Osteoblast (primary cell): Measurements from ENCODE around the gene KIAA1210. TPM values are rescaled to one million over a fixed set of nuclear protein-coding genes. Genes with fewer than 3 reads are reported as not detected.

Experiments used
- DNase-seq: peaks from one replicate; pipeline ENCODE4 v3.0.0; 2011; ENCODE audit warnings: low spot score, mixed read lengths; ENCODE audit not compliant: insufficient read length; ENCODE audit errors: missing footprints
- H2AFZ ChIP-seq: 2 replicates; pipeline ENCODE4 v1.6.0; 2011; ENCODE audit warnings: mild to moderate bottlenecking, low read length
- H3K27ac ChIP-seq: 2 replicates; pipeline ENCODE4 v1.5.1; 2011; ENCODE audit warnings: mild to moderate bottlenecking, low read depth, low read length, moderate library complexity
- H3K27me3 ChIP-seq: 2 replicates; pipeline ENCODE4 v1.6.0; 2012; ENCODE audit warnings: mild to moderate bottlenecking, control low read depth, inconsistent platforms, low read length, moderate library complexity; ENCODE audit not compliant: insufficient read depth
- H3K36me3 ChIP-seq: 2 replicates; pipeline ENCODE4 v1.5.1; 2011; ENCODE audit warnings: mild to moderate bottlenecking, low read length, control low read depth, moderate library complexity; ENCODE audit not compliant: insufficient read depth
- H3K4me1 ChIP-seq: 2 replicates; pipeline ENCODE4 v1.5.1; 2011; ENCODE audit warnings: mild to moderate bottlenecking, low read length, control low read depth, moderate library complexity; ENCODE audit not compliant: insufficient read depth
- H3K4me2 ChIP-seq: 2 replicates; pipeline ENCODE4 v1.6.0; 2011; ENCODE audit warnings: mild to moderate bottlenecking, low read length; ENCODE audit not compliant: insufficient read depth
- H3K4me3 ChIP-seq: fragments of 200-600 bp; sonication (generic); 3 replicates; pipeline ENCODE4 v1.5.1; 2012; ENCODE audit warnings: mild to moderate bottlenecking, low read length, inconsistent platforms; ENCODE audit not compliant: insufficient read depth
- H3K79me2 ChIP-seq: 2 replicates; pipeline ENCODE4 v1.6.0; 2012; ENCODE audit warnings: mild to moderate bottlenecking, low read length, control low read depth, inconsistent platforms; ENCODE audit not compliant: insufficient read depth
- H3K9me3 ChIP-seq: 2 replicates; pipeline ENCODE4 v1.5.1; 2011; ENCODE audit warnings: low read depth, low read length, control low read depth
- H4K20me1 ChIP-seq: 2 replicates; pipeline ENCODE4 v1.6.0; 2012; ENCODE audit warnings: mild to moderate bottlenecking, low read length, control low read depth; ENCODE audit not compliant: insufficient read depth
- total RNA-seq: library from RNA; depleted of rRNA; stranded (reverse); fragments of >200 nt; gene quantifications from 2 replicates; pipeline ENCODE4 v1.2.3, GENCODE V29; 2012
- TF ChIP-seq, protein P1 (sequence below): IDR thresholded peaks from 2 replicates; pipeline ENCODE4 v1.5.1; 2011; ENCODE audit warnings: mild to moderate bottlenecking, low read depth, low read length, moderate library complexity; ENCODE audit errors: extremely low read depth

The KIAA1210 gene
- total RNA-seq, 1 donor, result not detected

DNA sequence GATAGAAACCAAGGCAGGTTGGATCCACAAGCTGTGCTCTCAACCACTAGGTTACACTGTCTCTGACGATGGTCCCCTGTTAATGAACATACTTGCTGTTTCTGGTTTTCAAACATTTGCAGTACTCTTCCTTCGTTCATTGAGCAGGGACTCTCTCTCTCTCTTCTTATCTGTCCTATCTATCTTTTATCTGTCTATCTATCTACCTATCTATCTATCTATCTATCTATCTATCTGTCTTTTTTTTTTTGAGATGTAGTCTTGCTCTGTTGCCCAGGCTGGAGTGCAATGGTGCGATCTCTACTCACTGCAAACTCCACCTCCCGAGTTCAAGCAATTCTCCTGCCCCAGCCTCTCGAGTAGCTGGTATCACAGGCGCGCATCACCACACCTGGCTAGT is 64.2 kb downstream of the KIAA1210 start:
- Histone ChIP-seq H3K9me3 (no peaks in the 10 kb centered on the region), H4K20me1 (no peaks in the 10 kb centered on the region), H3K4me2 (no peak overlapping the region), H3K27me3 (peaks cover 6% of the 10 kb centered on the region), H2AFZ (no peak overlapping the region), H3K79me2 (no peaks in the 10 kb centered on the region), H3K36me3 (no peaks in the 10 kb centered on the region), H3K4me3 (no peak overlapping the region), H3K27ac (no peak overlapping the region), H3K4me1 (no peaks in the 10 kb centered on the region)
- TF ChIP-seq, protein P1, sequence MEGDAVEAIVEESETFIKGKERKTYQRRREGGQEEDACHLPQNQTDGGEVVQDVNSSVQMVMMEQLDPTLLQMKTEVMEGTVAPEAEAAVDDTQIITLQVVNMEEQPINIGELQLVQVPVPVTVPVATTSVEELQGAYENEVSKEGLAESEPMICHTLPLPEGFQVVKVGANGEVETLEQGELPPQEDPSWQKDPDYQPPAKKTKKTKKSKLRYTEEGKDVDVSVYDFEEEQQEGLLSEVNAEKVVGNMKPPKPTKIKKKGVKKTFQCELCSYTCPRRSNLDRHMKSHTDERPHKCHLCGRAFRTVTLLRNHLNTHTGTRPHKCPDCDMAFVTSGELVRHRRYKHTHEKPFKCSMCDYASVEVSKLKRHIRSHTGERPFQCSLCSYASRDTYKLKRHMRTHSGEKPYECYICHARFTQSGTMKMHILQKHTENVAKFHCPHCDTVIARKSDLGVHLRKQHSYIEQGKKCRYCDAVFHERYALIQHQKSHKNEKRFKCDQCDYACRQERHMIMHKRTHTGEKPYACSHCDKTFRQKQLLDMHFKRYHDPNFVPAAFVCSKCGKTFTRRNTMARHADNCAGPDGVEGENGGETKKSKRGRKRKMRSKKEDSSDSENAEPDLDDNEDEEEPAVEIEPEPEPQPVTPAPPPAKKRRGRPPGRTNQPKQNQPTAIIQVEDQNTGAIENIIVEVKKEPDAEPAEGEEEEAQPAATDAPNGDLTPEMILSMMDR, result no peak
- no peak for DNase-seq

DNA sequence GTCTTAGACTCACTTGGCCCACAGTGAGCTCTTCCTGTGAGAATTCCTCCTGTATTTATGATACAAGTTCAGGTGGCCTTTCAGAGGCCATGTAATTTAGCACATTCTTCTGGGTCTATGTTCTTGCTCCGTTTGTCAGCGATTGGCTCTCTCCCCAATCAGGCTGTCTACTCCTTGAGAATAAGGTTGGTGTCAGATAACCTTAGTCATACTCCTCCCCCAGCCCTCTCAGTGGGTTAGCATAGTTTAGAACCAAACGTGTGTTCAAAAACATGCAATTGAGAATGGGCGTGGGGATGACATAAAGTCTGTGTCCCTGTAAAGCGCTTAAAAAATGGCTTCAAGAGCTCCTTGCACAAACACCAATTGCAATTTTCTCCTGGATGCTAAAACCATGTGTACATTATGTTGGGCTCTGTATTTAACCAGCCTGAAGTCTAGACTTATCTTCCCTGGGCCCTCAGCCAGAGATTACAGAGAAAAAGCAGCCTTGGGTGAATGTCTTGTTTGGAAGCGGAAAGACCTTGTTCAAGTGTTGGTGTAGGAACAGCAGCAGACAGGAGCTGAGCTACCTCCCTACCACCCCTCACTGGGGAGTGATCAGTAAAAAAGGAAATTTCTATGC is 64.8 kb downstream of the KIAA1210 start:
- Histone ChIP-seq H3K9me3 (no peaks in the 10 kb centered on the region), H4K20me1 (no peaks in the 10 kb centered on the region), H3K4me1 (no peaks in the 10 kb centered on the region), H3K4me3 (no peak overlapping the region), H2AFZ (no peak overlapping the region), H3K4me2 (no peak overlapping the region), H3K36me3 (no peaks in the 10 kb centered on the region), H3K27me3 (peaks cover 3% of the 10 kb centered on the region), H3K27ac (no peak overlapping the region), H3K79me2 (no peaks in the 10 kb centered on the region)
- no peak for DNase-seq
- TF ChIP-seq, protein P1, result no peak

DNA sequence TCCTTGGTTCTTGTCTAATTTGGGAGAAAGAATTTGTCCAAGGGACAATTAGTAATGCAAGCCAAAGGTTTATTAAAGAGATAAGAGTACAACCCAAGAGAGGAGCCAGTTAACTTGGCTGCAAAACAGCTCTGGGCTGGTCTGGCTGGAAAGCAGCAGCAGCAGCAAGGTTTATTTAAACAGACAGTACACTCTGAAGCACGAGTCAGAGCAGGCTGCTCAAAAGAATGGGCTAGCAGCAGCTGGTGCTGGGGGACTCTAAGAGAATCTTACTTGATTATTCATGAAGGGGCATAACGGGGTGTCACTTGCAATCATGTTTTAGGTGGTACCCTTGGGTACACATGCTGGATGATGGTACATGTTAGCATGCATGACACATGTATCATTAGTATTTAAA is 71.9 kb downstream of the KIAA1210 start:
- Histone ChIP-seq H2AFZ (no peak overlapping the region), H4K20me1 (no peaks in the 10 kb centered on the region), H3K4me2 (no peak overlapping the region), H3K4me1 (no peaks in the 10 kb centered on the region), H3K79me2 (no peaks in the 10 kb centered on the region), H3K9me3 (no peaks in the 10 kb centered on the region), H3K36me3 (no peaks in the 10 kb centered on the region), H3K4me3 (no peak overlapping the region), H3K27ac (no peak overlapping the region), H3K27me3 (peaks cover 7% of the 10 kb centered on the region)
- no peak for DNase-seq
- TF ChIP-seq, protein P1, result no peak

DNA sequence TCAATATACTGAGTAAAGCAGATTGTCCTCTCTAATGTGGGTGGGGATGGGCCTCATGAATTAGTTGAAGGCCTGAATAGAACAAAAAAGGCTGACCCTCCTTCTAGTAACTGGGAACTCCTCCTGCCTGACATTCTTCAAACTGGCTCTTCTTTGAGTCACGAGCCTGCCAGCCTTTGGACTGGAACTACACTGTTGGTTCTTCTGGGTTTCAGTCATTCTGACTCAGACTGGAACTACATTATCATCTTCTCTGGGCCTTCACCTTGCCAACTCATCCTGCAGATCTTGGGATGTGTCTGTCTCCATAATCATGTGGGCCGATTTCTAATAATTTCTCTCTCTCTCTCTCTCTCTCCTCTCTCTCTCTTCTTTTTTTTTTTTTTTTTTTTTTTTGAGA is 81.7 kb downstream of the KIAA1210 start:
- H3K9me3 ChIP-seq, result no peaks in the 10 kb centered on the region
- no peak overlapping the region for H3K4me2 ChIP-seq
- H3K4me3 ChIP-seq, result no peak overlapping the region
- H3K4me1 ChIP-seq, result peaks cover 8% of the 10 kb centered on the region
- H2AFZ ChIP-seq, result no peak overlapping the region
- no peak for DNase-seq
- H4K20me1 ChIP-seq, result no peaks in the 10 kb centered on the region
- TF ChIP-seq, protein P1, result no peak
- no peaks in the 10 kb centered on the region for H3K36me3 ChIP-seq
- H3K27ac ChIP-seq, result no peak overlapping the region
- H3K79me2 ChIP-seq, result no peaks in the 10 kb centered on the region
- H3K27me3 ChIP-seq, result no peaks in the 10 kb centered on the region
